Left lung (tissue), 10 donors: ENCODE results near the gene KRT39. TPM values are rescaled to one million over a fixed set of nuclear protein-coding genes. Genes with fewer than 3 reads are reported as not detected.
"Not testable (repeated sequence)": the region's sequence is repeated elsewhere in the genome, so short reads cannot be mapped to it uniquely, and the experiment has no call there.

Source experiments
- ATAC-seq: fragments of 200-7000 bp; cut with Tn5 transposase; one replicate; pipeline ENCODE4 v1.9.1; 2020; ENCODE audit warnings: moderate library complexity
- DNase-seq, 4 donors: peaks; one replicate each; pipeline ENCODE4 v3.0.0-alpha.2; 2013 to 2020
- H3K27ac ChIP-seq, 2 donors: fragments of 200-600 bp; sonication (generic) in 1 of 2; one replicate each; pipeline versions ENCODE4 v1.5.0 to v1.8.0; 2020 to 2021
- H3K27me3 ChIP-seq, 2 donors: fragments of 200-600 bp; sonication (generic) in 1 of 2; one replicate each; pipeline versions ENCODE4 v1.5.0 to v1.8.0; 2020 to 2021
- H3K36me3 ChIP-seq, 2 donors: fragments of 200-600 bp; sonication (generic) in 1 of 2; one replicate each; pipeline versions ENCODE4 v1.5.0 to v1.8.0; 2020 to 2021
- H3K4me1 ChIP-seq, 2 donors: fragments of 200-600 bp; one replicate each; pipeline ENCODE4 v1.8.0; 2021
- H3K4me3 ChIP-seq, 2 donors: fragments of 200-600 bp; sonication (generic) in 1 of 2; one replicate each; pipeline versions ENCODE4 v1.5.0 to v1.8.0; 2020 to 2021; ENCODE audit warnings: mild to moderate bottlenecking in 1 of 2
- H3K9me3 ChIP-seq, 2 donors: fragments of 200-600 bp; sonication (generic) in 1 of 2; one replicate each; pipeline versions ENCODE4 v1.5.0 to v1.8.0; 2020 to 2021
- CTCF ChIP-seq, 2 donors: fragments of 200-600 bp; sonication (generic) in 1 of 2; IDR thresholded peaks; one replicate each; pipeline versions ENCODE4 v1.5.0 to v1.8.0; 2021; ENCODE audit warnings: antibody characterized with exemption in 2 of 2
- intact Hi-C, 2 donors: fragments of 100-400 bp; cut with DNase I; formaldehyde crosslinking; loops; one replicate each; pipeline versions ENCODE4 v1.11.2 to v1.14.2; 2022
- polyA plus RNA-seq, 6 donors: library from polyadenylated mRNA; unstranded; fragments of 120-200 nt; gene quantifications; one replicate each; pipeline ENCODE4 v1.2.1, GENCODE V29; 2013; ENCODE audit not compliant: insufficient read length in 6 of 6
- total RNA-seq, 2 donors: library from RNA; stranded (reverse); fragmentation: NEBNext Ultra II Directional; extraction: Animal tissue kit (Norgen Biotek cat#: 25700); gene quantifications; one replicate each; pipeline ENCODE4 v1.2.1, GENCODE V29; 2021
- donor health status: DM: no; HTN: yes; CAD: no.
- donor health status: DM: no; HTN: no; CAD: no.

KRT39 gene
- total and polyA plus RNA-seq, 8 donors = 0.41 TPM; not detected in 7

- intact Hi-C loops = no loop called here
- no peaks in the 10 kb centered on the region for H3K9me3 ChIP-seq
Observed at GRCh38 chr17:41003926-41004325, 37.2 kb upstream of the KRT39 start.

GRCh38 chr17:41002814-41003213 is 36.1 kb upstream of the KRT39 start:
- Histone ChIP-seq H3K27ac (no peak overlapping the region), H3K36me3 (no peaks in the 10 kb centered on the region), H3K9me3 (no peaks in the 10 kb centered on the region), H3K4me1 (no peaks in the 10 kb centered on the region), H3K27me3 (peaks cover 0 to 14% of the 10 kb centered on the region in 2 donors), H3K4me3 (no peak overlapping the region)
- TF ChIP-seq CTCF (IDR thresholded peaks at IDR 0.05) = no peak
- intact Hi-C loops = no loop called here
- ATAC-seq (peak; percentile 68), DNase-seq (no peak)

More at GRCh38 chr17:41003926-41004325, 37.2 kb upstream of the KRT39 start:
- H3K27ac ChIP-seq = no peak overlapping the region
- no peak for ATAC-seq
- H3K4me3 ChIP-seq = no peak overlapping the region
- peaks cover 0 to 7% of the 10 kb centered on the region in 2 donors for H3K27me3 ChIP-seq
- no peak for DNase-seq
- no peaks in the 10 kb centered on the region for H3K36me3 ChIP-seq
- TF ChIP-seq CTCF (IDR thresholded peaks at IDR 0.05) = no peak
- no peaks in the 10 kb centered on the region for H3K4me1 ChIP-seq

DNA sequence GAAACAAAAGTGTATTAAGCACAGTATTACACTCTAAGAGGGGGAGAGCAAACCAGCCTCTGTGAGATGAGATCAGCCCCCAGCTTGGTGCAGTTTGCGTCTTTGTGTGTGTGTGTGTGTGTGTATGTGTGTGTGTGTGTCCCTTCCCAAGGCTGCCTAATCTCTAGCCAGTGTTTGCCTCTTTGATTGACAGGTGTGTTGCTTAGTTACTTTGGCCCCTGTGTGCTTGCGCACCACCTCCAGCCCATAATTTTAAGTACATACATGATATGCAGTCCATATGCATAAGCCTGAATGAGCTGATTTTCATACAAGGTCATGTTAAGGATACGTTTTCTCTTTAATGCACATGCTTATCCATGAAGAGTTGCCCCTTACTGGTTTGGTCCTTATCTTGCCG is 35.0 kb upstream of the KRT39 start:
- DNase-seq = no peak
- no peak for TF ChIP-seq CTCF (IDR thresholded peaks at IDR 0.05)
- intact Hi-C loops = no loop called here

DNA sequence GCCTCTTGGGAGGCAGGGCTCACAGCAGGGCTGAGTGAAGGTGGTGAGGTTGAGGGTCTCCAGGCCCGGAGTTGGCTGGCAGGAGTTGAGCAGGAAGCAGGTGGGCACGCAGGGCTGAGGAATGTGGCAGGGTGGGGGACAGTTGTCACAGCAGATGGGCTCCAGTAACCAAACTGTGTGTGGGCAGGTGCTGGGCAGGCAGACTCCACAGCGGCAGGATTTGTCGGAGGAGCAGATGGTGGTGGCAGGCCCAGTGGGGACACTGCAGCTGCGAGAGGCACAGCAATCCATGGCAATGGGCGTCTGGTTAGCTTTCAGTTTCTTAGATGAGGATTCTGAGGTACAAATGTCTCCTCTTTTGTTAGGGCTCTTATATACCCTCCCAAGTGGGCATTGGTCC is 32.8 kb upstream of the KRT39 start, which contains the start of gene KRTAP3-2:
TSS of gene KRTAP3-2 (minus strand) at position 344 of the 400 bp plus-strand sequence. CDS start at position 291, 53 bp downstream.
- H3K9me3 ChIP-seq, ATAC-seq, H3K4me1 ChIP-seq, H3K4me3 ChIP-seq, H3K27ac ChIP-seq, DNase-seq, H3K36me3 ChIP-seq, intact Hi-C loops: not testable (repeated sequence)
- H3K27me3 ChIP-seq = peaks cover 0 to 41% of the 10 kb centered on the region in 2 donors

More for the DNA sequence above, 35.0 kb upstream of the KRT39 start:
- H3K4me3 ChIP-seq = no peak overlapping the region
- peaks cover 0 to 24% of the 10 kb centered on the region in 2 donors for H3K27me3 ChIP-seq
- no peaks in the 10 kb centered on the region for H3K4me1 ChIP-seq
- H3K9me3 ChIP-seq = no peaks in the 10 kb centered on the region
- H3K27ac ChIP-seq = no peak overlapping the region
- no peaks in the 10 kb centered on the region for H3K36me3 ChIP-seq
- no peak for ATAC-seq

DNA sequence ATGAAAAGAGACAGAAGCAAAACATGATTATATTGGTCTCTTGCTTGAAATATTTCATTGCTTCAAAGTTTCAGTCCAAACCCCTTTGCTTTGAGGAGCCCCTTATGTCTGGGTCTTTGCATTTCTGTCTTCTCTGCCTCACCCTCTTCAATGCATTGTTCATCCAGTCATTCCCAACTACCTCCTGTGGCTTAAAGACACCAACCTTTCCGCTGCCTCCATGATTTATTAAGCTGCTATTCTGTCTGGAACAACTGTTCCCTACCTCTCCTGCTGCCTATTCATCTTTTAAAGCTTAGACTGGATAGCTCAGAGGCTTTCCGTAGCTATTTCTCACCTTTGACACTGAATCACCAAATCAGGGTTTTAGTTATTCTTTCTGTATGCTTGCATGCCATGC is 30.6 kb upstream of the KRT39 start:
- intact Hi-C loops = no loop called here
- Histone ChIP-seq H3K27ac (no peak overlapping the region), H3K4me1 (no peaks in the 10 kb centered on the region), H3K27me3 (peaks cover 0 to 59% of the 10 kb centered on the region in 2 donors), H3K36me3 (no peaks in the 10 kb centered on the region), H3K9me3 (no peaks in the 10 kb centered on the region), H3K4me3 (no peak overlapping the region)
- no peak for ATAC-seq
- no peak for TF ChIP-seq CTCF (IDR thresholded peaks at IDR 0.05)
- no peak for DNase-seq

GRCh38 chr17:40996829-40997228 is 30.1 kb upstream of the KRT39 start:
- Histone ChIP-seq H3K36me3 (no peaks in the 10 kb centered on the region), H3K4me1 (no peaks in the 10 kb centered on the region), H3K9me3 (no peaks in the 10 kb centered on the region), H3K27me3 (peaks cover 0 to 62% of the 10 kb centered on the region in 2 donors), H3K4me3 (no peak overlapping the region), H3K27ac (no peak overlapping the region)
- no peak for ATAC-seq
- DNase-seq = no peak
- TF ChIP-seq CTCF (IDR thresholded peaks at IDR 0.05) = no peak
- intact Hi-C loops = no loop called here
